ENCODE data around the gene PALLD.
"Not testable (repeated sequence)": the region's sequence is repeated elsewhere in the genome, so short reads cannot be mapped to it uniquely, and the experiment has no call there.

The PALLD gene

DNA sequence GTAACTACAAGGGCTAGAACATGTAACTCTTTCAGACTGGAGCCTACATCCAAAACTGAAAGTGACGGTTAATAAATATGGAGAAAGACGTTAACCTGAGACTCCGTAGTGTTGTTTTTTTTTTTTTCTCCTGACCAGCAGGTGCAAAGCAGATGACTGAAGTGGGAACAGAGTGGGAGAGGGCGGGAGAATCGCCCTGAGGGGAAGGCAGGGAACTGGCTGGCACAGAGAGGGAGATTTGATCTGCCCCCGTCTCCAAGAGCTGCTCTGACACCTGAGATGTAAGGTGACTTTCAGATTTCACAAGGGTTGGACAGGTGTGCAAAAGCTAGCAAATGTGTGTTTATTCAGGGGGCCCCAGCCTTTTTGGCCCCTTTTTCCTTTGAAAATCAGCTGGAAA, 180.2 kb downstream of the PALLD start:
- no peak for DNase-seq (ENCODE audit: low spot score)

DNA sequence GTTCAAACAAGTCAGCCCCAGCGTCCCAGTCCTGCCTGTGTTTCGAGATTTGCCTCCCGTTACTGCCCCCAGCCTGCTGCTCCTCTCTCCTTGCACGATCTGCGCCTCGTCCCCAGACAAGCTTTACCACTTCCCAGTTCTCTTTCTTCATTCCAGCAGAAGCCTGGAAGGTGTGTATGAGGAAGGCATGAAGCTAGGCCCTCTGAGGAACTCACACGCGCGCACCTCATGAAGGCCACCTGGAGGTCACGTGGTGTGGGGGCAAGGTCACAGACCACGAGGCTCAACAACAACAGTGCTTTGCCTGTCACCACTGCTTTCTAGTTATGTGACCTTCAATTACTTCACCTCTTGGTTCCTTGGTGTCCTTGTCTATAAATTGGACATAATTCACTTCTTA, 181.0 kb downstream of the PALLD start:
- DNase-seq (ENCODE audit: low spot score): no peak

DNA sequence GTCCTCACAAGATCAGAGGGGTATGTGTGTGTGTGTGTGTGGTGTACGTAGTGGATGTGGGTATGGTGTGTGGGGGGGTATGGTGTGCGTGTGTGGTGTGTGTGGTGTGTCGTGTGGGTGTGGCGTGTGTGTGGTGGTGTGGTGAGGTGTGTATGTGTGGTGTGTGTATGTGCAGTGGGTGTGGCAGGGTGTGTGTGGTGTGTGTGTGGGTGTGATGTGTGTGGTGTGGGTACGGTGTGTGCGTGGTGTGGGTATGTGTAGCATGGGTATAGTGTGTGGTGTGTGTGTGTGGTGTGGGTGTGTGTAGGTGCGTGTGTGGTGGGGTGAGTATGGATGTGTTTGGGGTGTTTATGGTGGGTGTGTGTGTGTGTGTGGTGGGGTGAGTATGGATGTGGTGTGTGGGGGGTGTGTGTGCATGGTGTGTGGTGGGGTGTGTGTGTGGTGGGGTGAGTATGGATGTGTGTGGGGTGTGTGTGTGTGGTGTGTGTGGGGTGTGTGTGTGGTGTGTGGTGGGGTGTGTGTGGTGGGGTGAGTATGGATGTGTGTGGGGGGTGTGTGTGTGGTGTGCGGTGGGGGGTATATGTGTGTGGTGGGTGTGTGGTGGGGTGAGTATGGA, 182.0 kb downstream of the PALLD start:
- DNase-seq (ENCODE audit: low spot score): no peak

DNA sequence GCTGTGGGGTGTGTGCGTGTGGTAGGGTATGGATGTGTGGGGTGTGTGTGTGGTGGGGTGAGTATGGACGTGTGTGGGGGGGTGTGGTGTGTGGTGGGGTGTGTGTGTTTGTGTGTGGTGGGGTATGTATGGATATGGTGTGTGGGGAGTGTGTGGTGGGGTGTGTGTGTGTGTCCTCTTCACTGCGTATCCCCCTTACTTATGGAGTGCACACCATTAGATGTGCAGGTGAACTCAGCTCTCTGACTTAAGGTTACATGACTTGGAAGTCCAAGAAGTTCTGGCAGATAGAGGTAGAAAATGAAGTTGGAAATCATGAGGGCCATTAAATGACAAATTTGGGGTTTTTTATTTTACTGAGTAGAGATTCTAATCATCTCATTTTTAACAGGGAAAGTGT, 182.5 kb downstream of the PALLD start:
- no peak for DNase-seq (ENCODE audit: low spot score)

DNA sequence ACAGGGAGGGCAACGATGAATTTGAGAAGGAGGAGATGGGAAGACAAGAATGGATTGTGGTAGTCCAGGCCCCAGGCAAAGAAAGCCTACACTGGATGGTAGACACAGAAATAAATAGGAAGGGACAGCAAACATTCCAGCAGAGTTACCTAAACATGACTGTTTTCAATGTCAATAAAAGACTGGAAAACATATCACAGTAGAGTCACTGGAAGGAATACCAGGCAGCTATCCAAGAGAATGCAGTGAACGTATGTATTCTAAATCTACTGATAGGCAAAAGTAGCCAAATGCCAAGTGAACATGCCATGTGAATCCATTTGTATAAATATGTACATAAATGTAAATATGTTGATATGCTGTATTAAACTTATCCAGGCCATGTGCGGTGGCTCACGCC, 183.0 kb downstream of the PALLD start:
- DNase-seq (ENCODE audit: low spot score): no peak

DNA sequence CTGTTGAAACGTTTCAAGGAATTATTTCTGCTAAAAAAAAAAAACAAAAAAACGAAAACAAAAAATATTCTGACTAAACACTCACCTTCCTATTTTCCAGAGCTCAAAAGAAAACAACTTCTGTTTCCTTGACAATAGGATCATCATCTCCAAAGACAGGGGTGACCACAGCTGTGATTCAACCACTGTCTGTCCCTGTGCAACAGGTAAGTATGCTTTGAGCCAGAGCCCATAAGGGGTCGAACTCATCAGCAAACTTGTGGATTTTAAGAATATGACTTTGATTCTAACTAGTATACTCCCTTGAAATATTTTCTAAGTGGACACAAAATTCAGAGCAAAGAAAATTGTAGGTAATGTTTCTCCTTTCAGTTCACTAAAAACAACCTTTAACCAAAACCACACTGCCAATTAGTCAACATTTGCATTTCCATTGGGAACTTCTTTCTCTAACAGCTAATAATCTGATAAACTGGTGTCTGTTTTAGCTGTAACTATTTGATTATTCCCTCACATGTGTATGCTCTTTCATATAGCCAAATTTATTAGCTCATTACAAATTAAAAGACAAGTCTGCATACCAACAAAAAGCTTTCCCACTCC, 186.1 kb downstream of the PALLD start:
- DNase-seq (ENCODE audit: low spot score): no peak

DNA sequence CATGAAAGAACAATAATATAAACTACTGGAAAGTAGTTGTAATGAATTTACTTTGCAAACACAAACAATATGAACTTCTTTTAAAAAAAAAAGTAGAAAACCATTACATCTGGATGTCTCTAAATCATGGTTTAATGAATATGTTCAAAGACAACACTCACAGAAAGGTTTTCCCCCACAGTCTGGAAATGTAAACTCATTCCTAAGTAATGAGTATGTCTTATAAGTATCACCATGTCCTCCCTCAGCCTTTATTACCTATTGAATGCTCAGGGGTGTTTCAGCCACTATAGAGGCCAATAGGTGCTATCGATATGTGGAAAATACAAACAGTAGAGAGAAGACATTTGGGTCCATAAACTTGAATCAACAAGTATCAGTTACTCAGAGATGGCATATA, 186.7 kb downstream of the PALLD start:
- DNase-seq (ENCODE audit: low spot score): no peak

DNA sequence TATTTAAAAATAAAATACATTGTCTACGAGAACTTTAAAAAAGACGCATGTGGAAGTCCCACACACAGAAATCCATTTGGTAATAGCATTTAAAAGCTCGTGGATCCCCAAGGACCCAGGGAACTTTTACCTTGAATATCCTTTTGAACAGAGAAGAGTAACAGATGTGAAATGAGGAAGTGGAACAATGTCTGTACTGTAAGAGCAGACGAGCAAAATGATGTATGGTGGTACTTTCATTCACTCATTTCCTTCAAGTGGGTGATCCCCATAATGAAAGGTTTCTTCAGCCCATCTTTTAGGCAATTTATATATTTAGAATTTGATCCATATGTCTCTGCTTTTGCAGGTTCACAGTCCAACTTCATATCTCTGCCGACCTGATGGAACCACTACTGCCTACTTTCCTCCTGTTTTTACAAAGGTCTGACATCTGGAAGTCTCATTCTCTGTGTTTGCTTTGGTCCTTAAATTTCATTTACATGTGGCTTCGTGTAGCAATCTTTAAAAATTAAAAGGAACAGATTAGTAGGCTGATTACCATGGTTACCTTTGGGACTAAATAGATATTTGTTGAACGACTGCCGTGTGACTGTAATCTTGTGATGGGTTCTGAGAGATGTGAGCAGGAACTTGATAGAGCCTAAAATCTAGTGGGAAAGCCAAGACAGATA, 188.4 kb downstream of the PALLD start:
- no peak for DNase-seq (ENCODE audit: low spot score)

DNA sequence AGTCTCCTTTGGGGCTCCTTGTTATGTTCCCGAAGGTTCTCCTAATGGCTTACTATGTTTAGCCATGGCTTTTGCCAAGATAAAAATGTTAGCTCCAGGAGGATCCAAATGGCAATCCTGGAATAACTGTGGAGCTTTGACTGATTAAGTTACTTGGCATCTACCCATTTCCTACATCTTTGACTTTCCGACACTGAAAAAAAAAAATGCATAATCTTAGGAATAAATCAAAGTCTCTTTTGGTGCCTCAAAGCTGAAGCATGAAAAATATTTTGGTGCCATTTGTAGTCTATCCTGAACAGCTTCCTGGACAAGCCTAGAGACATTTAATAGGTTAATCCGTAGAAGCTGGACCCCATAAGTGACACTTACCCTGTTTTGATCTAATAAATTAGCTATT, 191.7 kb downstream of the PALLD start:
- no peak for DNase-seq (ENCODE audit: low spot score)

DNA sequence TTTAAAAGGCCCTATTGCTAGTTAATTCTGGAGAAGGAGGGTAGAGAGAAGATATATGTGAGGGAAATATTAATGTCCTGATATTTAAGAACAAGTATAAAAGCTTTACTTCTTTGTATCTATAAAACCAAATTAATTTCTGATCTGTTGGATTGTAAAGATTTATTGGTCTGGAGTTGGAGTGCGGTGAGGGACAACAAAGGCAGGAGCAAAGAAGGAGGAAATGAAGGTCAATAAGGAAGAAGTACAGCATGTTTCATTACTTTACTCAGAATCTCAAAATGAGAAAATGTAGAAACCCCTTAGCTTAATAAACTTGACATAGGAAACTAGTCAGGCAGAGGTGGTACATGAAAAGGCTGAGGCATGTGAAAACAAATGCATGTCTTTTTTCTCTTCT, 192.9 kb downstream of the PALLD start:
- DNase-seq (ENCODE audit: low spot score): no peak

DNA sequence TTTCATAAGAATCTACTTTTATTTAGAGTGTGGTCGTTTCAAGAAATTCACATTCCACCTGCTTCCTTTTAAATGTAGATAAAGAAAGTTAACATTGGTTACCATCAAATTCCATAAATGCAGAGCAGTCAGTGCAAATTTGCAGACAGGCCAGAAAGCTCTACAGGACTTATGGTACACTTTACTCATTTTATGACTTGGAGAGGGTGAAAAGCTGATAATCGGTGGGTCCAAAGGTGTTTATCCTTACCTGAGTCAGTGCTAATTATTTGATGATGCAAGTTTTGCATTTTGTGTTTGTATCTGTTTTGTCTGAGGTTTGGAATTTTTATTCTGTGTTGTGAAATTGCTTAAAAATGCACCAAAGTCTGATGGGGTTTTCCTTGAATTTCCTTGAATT, 193.3 kb downstream of the PALLD start:
- DNase-seq (ENCODE audit: low spot score): no peak

DNA sequence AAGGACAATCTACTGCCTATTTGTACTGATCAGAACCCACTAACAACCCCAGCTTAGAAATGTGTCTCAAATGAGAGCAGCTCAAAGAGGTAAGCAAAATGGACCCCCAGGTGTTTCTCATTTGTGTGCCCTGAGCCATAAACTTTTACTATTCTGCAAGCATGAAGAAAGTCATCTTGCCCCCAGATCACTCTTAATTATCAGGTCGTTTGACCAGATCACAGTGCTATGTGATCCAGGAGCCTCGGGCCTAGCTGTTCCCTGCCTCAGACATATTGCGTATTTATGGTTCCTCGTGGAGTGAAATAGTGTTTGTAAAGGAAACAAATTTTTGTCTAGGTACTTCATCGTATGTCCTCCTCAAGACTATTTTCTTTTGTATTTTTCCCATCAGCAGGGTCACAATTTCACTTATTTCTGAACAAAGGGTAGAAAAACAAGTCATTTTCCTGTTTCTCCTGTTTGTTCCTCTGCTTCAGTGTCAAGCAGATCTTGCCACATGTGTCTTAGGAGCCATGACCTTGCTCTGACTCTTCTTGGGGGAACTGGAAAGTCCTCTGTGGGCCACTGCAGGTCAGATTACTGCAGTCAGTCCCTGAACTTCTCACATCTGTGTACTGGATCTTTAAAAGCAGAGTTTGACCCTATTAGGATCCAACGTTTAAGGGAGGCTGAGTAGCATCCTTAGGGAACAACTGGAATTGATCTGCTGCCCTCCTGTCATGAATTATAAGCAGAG, 194.9 kb downstream of the PALLD start:
- DNase-seq (ENCODE audit: low spot score): no peak

DNA sequence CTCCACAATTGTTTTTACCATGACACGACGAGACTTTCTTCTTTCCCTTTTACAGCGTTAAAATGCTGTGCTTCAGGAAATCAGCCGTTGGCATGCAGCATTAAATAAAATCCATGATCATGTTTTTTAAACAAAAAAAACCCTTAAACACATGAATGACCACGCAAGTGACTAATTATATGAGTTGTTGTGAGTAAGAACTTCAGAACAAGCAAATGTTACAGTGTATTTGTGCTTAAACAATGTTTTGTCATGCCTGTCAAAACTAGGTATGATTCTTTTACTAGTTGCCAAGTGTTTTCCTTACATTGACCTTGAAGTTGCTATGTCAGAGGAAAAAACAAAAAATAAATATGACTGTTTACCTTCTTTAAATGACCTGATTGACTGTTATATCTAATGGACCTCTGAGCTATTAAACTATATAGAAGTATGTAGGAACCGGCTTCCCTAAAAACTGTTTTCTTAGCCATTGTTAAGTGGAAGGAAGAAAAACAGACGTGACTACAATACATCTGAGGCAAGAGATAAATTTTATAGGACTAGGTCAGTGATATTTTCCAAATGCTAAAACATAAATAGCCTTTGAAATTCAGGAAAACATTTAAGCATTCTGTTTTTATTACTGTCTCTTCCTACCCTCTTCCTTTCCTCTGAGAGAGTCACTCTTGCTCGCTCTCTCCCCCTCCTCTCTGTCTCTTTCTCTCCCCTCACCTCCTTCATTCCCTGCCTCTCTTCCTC, 197.1 kb downstream of the PALLD start:
- peak; percentile 30 for DNase-seq (ENCODE audit: low spot score)

DNA sequence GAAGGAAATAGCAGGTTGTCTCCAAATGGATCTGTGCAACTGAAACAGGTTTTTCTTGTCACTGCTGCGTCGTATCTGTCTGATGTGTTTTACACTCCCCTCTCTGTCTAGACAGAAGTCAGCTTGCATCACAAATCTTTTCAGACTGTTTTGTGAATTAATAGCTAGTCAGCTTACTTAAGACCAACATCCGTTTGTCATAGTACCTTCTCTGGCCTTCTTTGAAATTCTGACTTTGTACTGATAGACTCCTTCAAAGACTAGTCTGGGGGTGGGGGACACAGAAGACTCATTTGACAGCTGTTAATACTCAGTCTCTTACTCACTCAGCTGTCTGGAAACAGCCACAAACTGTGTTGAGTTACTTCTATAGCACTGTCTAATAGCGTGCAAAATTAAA, 197.8 kb downstream of the PALLD start:
- DNase-seq (ENCODE audit: low spot score): no peak

DNA sequence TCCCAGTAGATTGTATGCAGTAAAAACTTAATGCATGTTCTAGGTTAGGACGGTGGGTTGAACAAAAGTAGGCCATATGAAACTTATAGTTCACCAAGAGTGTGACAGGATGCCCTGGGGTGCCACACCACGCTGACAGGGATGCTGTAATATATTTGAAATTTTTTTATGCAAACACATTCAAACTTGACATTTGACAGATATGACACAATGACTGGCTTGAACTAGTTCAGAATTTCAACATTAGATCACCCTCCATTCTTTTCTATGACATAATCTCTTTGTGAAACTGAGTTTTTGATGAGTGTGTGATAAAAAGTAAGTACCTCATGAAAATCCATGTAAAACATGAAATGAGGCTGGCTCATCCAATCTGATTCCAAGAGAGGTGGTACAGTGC, 198.4 kb downstream of the PALLD start:
- peak; percentile 4 for DNase-seq (ENCODE audit: low spot score)

DNA sequence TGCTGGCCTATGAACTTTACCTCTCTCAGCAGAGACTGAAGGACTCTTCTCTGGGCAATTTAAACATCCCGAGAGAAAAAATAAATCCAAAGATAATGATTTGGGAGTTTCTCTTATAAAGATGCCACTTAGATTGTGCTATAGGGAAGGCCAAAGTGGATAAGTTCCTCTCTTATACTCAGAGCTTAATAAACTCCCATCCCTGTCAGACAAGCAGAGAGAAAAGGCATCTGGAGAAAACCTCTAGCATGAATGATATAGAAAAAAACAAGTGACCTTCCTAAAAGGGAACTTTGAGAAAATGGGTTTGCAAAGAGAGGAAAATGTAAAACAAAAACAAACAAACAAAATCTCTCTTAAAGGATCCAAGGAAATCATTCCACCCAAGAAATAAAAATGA, 199.4 kb downstream of the PALLD start:
- no peak for DNase-seq (ENCODE audit: low spot score)

DNA sequence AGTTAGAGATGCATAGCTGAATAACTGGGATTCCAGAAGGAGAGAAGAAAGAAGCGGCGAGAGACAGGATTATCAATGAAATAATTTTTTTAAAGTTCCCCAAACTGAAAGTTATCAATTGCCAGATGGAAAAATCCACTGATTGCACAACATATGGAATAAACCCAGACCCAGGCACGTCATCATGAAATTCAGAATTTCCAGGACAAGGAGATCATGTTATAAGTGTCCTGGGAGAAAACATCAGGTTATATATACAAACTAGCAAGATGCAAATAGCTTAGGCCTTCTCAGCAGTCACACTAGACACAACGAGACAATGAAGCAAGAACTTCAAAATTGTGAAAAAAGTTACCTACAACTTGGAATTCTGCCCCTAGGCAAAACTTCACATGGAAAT, 200.0 kb downstream of the PALLD start:
- no peak for DNase-seq (ENCODE audit: low spot score)

DNA sequence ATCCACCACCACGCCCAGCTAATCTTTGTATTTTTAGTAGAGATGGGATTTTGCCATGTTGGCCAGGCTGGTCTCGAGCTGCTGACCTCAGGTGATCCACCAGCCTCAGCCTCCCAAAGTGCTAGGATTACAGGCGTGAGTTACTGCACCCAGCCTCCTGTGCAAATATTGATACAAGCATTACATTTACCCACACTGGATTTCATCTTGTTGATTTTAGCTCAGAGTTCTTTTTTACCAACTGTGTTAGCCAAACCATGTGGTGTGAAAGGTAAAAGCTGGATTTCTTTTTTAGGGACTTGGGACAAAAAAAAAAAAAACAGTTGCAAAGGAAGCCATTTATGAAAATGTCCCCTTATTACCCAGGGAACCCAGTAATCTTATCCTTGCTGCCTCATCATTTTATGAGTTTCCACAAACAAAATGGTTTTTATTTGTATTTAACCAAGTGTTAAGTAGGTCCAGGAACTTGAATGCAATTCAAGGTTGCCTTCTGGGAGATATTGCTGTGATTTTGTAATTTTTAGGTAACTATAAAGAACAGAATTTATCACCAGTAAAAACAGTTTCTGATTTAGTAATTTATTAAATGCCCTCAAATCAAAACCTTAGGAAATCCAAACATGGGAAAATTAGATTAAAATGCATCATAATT, 202.5 kb downstream of the PALLD start:
- DNase-seq (ENCODE audit: low spot score): no peak

DNA sequence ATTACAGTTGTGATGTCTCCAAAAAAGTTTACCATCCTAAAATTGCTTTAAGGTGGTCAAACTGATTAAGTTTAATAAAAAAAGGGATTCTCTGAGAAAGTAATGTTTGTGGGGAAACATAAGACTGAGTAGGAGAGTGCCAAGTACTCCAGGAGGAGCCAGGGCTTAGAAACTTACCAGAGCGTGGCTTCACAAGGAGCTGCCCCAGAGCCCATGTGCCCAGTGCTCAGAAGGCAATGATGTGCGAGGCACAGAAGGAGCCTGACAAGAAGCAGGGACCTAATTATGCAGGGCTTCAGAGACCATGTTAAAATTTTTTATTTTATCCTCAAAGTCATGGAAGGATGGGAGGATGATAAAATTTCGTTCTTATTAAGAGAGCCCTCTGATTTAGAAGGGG, 204.2 kb downstream of the PALLD start:
- DNase-seq (ENCODE audit: low spot score): no peak

DNA sequence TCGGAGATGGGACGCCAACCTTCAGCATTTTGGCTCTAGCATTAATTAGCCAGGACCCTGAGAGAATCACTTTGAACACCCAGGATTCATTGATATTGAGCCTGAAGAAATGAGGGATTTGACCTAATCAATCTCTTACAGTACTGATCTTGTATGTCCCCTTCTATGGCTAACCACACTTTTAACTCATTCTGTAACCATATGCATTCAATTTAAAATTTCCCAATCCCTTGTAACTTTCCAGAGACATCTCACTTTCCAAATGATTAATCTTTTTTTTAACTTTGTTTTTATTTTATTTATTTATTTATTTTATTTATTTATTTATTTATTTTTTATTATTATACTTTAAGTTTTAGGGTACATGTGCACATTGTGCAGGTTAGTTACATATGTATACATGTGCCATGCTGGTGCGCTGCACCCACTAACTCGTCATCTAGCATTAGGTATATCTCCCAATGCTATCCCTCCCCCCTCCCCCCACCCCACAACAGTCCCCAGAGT, 205.8 kb downstream of the PALLD start:
- not testable (repeated sequence) for DNase-seq (ENCODE audit: low spot score)

DNA sequence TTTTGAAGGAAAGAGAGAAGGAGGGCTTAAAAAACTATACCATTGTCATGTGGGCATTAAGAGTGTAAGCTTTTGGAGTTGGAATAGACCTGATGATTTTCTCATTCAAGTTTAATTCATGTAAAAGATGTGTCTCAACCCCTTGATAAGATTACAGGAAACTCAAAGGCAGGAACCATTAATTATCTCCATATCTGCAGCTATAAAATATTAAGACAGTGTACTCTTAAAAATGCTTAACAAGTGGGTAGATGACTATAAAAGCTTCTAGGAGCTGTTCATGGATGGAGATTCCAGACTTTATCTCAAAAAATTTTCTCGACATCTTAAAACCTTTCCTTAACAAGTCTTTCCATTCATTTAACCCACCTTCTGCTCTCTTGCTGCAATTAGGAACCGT, 208.3 kb downstream of the PALLD start:
- no peak for DNase-seq (ENCODE audit: low spot score)

DNA sequence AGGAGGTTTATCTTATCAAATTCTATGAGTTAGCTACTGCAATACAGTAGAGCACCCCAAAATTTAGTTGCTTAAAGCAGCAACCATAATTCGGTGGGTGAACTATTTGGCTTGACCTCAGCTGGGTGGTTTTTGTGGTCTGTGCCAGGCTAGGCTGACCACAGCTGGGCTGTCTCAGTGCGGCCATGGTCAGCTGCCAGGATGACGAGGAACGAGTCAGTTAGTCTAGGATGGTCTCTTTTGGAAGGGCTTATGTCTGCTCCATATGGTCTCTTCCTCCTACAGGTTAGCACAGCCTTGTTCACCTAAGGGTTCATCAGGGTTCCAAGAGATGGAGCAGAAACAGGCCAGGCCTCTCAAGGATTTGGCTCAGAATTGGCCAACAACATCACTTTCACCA, 210.4 kb downstream of the PALLD start:
- no peak for DNase-seq (ENCODE audit: low spot score)
